WTC11 (cell line): ENCODE data around the gene HERC2. TPM values are rescaled to one million over a fixed set of nuclear protein-coding genes. Genes with fewer than 3 reads are reported as not detected.

ENCODE experiments used
- ATAC-seq: fragments of 200-7000 bp; cut with Tn5 transposase; 2 replicates; pipeline ENCODE4 v1.10.0; 2021; ENCODE audit warnings: mild to moderate bottlenecking, moderate library complexity
- CTCF ChIA-PET: fragments of 300-600 bp; sonication (Branson Sonifier 250); formaldehyde crosslinking; loops from one replicate; lab custom pipeline; 2021; ENCODE audit warnings: antibody characterized with exemption; lab: Charles Lee
- POLR2A ChIA-PET: fragments of 350-600 bp; sonication (Branson Sonifier 250); formaldehyde crosslinking; loops from one replicate; lab custom pipeline; 2021; ENCODE audit warnings: antibody characterized with exemption; lab: Charles Lee
- DNase-seq: peaks from one replicate; pipeline ENCODE4 v3.0.0; 2021; ENCODE audit warnings: low spot score
- H3K27ac Mint-ChIP-seq: 2 replicates; pipeline ENCODE4 v1.8.0; 2021; ENCODE audit warnings: mixed read lengths
- H3K27me3 Mint-ChIP-seq: 2 replicates; pipeline ENCODE4 v1.8.0; 2021; ENCODE audit warnings: low read depth, mild to moderate bottlenecking, moderate library complexity, mixed read lengths
- H3K36me3 Mint-ChIP-seq: 2 replicates; pipeline ENCODE4 v1.8.0; 2021; ENCODE audit warnings: mixed read lengths
- H3K4me1 Mint-ChIP-seq: 2 replicates; pipeline ENCODE4 v1.8.0; 2022; ENCODE audit warnings: mixed read lengths
- H3K4me3 Mint-ChIP-seq: 2 replicates; pipeline ENCODE4 v1.8.0; 2021; ENCODE audit warnings: mild to moderate bottlenecking, moderate library complexity, mixed read lengths
- H3K9me3 Mint-ChIP-seq: 2 replicates; pipeline ENCODE4 v1.8.0; 2021; ENCODE audit warnings: mixed read lengths
- ATF6 ChIP-seq: sonication (generic); formaldehyde crosslinking; IDR thresholded peaks from 2 replicates; pipeline ENCODE4 v1.8.1; 2023; ENCODE audit warnings: mild to moderate bottlenecking, missing genetic modification reagents
- CREB1 ChIP-seq: sonication (generic); formaldehyde crosslinking; IDR thresholded peaks from 2 replicates; pipeline ENCODE4 v1.8.0; 2023; ENCODE audit warnings: mild to moderate bottlenecking, missing genetic modification reagents
- ESRRA ChIP-seq: sonication (generic); formaldehyde crosslinking; IDR thresholded peaks from 2 replicates; pipeline ENCODE4 v1.8.1; 2022; ENCODE audit warnings: mild to moderate bottlenecking, missing genetic modification reagents, borderline replicate concordance
- FOXP1 ChIP-seq: sonication (generic); formaldehyde crosslinking; IDR thresholded peaks from 2 replicates; pipeline ENCODE4 v1.8.0; 2022; ENCODE audit warnings: missing genetic modification reagents, mild to moderate bottlenecking, moderate library complexity, borderline replicate concordance
- FOXP4 ChIP-seq: sonication (generic); formaldehyde crosslinking; IDR thresholded peaks from 2 replicates; pipeline ENCODE4 v1.8.0; 2022; ENCODE audit warnings: mild to moderate bottlenecking, missing genetic modification reagents
- IRF1 ChIP-seq: sonication (generic); formaldehyde crosslinking; IDR thresholded peaks from 2 replicates; pipeline ENCODE4 v1.8.0; 2023; ENCODE audit warnings: missing genetic modification reagents
- MAX ChIP-seq: sonication (generic); formaldehyde crosslinking; IDR thresholded peaks from 2 replicates; pipeline ENCODE4 v1.8.0; 2022; ENCODE audit warnings: mild to moderate bottlenecking, missing genetic modification reagents
- NFE2L1 ChIP-seq: sonication (generic); formaldehyde crosslinking; IDR thresholded peaks from 2 replicates; pipeline ENCODE4 v1.8.1; 2023; ENCODE audit warnings: missing genetic modification reagents
- NR1H2 ChIP-seq: sonication (generic); formaldehyde crosslinking; IDR thresholded peaks from 2 replicates; pipeline ENCODE4 v1.9.0; 2021; ENCODE audit warnings: mild to moderate bottlenecking, moderate library complexity, missing genetic modification reagents
- NR2C2 ChIP-seq: sonication (generic); formaldehyde crosslinking; IDR thresholded peaks from 2 replicates; pipeline ENCODE4 v1.8.0; 2022; ENCODE audit warnings: mild to moderate bottlenecking, missing genetic modification reagents
- RORB ChIP-seq: fragments of 250-450 bp; sonication (Bioruptor Pico); IDR thresholded peaks from 2 replicates; pipeline ENCODE4 v1.9.0; 2021; ENCODE audit warnings: mild to moderate bottlenecking
- SMAD3 ChIP-seq: sonication (generic); formaldehyde crosslinking; IDR thresholded peaks from 2 replicates; pipeline ENCODE4 v1.8.0; 2022; ENCODE audit warnings: missing genetic modification reagents, mild to moderate bottlenecking, borderline replicate concordance
- STAT6 ChIP-seq: sonication (generic); formaldehyde crosslinking; conservative IDR thresholded peaks from 2 replicates; pipeline ENCODE4 v1.8.1; 2023; ENCODE audit warnings: mild to moderate bottlenecking, low read depth, missing genetic modification reagents, moderate library complexity
- TCF7 ChIP-seq: sonication (generic); formaldehyde crosslinking; IDR thresholded peaks from 2 replicates; pipeline ENCODE4 v1.8.0; 2022; ENCODE audit warnings: mild to moderate bottlenecking, low read depth, missing genetic modification reagents, moderate library complexity
- TEAD1 ChIP-seq: sonication (generic); formaldehyde crosslinking; IDR thresholded peaks from 2 replicates; pipeline ENCODE4 v1.8.0; 2022; ENCODE audit warnings: mild to moderate bottlenecking, missing genetic modification reagents
- ZNF121 ChIP-seq: sonication (generic); formaldehyde crosslinking; IDR thresholded peaks from 2 replicates; pipeline ENCODE4 v1.8.0; 2023; ENCODE audit warnings: missing genetic modification reagents
- ZNF219 ChIP-seq: sonication (generic); formaldehyde crosslinking; IDR thresholded peaks from 2 replicates; pipeline ENCODE4 v1.8.0; 2023; ENCODE audit warnings: missing genetic modification reagents, mild to moderate bottlenecking, borderline replicate concordance
- ZNF317 ChIP-seq: sonication (generic); formaldehyde crosslinking; IDR thresholded peaks from 2 replicates; pipeline ENCODE4 v1.8.1; 2023; ENCODE audit warnings: low read depth, mild to moderate bottlenecking, moderate library complexity, missing genetic modification reagents, borderline replicate concordance
- ZNF423 ChIP-seq: fragments of 250-450 bp; sonication (Bioruptor Pico); IDR thresholded peaks from 2 replicates; pipeline ENCODE4 v2.1.2; 2022; ENCODE audit warnings: mild to moderate bottlenecking, moderate library complexity
- total RNA-seq: library from RNA; stranded (reverse); gene quantifications from 3 replicates; pipeline ENCODE4 v1.2.3, GENCODE V29; 2021
- TF ChIP-seq, protein P1 (sequence below): sonication (generic); formaldehyde crosslinking; IDR thresholded peaks from 2 replicates; pipeline ENCODE4 v1.8.1; 2023; ENCODE audit warnings: mild to moderate bottlenecking, missing genetic modification reagents, borderline replicate concordance
- TF ChIP-seq, protein P2 (sequence below): sonication (generic); formaldehyde crosslinking; IDR thresholded peaks from 2 replicates; pipeline ENCODE4 v1.8.1; 2023; ENCODE audit warnings: mild to moderate bottlenecking, missing genetic modification reagents, moderate library complexity
- TF ChIP-seq, protein P3 (sequence below): sonication (generic); formaldehyde crosslinking; IDR thresholded peaks from 2 replicates; pipeline ENCODE4 v1.8.1; 2023; ENCODE audit warnings: mild to moderate bottlenecking, missing genetic modification reagents
- TF ChIP-seq, protein P4 (sequence below): sonication (generic); formaldehyde crosslinking; conservative IDR thresholded peaks from 2 replicates; pipeline ENCODE4 v1.8.1; 2022; ENCODE audit warnings: mild to moderate bottlenecking, missing genetic modification reagents

The HERC2 gene
- total RNA-seq, 1 experiment from 2014 or later = 81.5 TPM

GRCh38 chr15:28271697-28272260 lies 50.2 kb downstream of the HERC2 start (continued):
- TF ChIP-seq, protein P1, sequence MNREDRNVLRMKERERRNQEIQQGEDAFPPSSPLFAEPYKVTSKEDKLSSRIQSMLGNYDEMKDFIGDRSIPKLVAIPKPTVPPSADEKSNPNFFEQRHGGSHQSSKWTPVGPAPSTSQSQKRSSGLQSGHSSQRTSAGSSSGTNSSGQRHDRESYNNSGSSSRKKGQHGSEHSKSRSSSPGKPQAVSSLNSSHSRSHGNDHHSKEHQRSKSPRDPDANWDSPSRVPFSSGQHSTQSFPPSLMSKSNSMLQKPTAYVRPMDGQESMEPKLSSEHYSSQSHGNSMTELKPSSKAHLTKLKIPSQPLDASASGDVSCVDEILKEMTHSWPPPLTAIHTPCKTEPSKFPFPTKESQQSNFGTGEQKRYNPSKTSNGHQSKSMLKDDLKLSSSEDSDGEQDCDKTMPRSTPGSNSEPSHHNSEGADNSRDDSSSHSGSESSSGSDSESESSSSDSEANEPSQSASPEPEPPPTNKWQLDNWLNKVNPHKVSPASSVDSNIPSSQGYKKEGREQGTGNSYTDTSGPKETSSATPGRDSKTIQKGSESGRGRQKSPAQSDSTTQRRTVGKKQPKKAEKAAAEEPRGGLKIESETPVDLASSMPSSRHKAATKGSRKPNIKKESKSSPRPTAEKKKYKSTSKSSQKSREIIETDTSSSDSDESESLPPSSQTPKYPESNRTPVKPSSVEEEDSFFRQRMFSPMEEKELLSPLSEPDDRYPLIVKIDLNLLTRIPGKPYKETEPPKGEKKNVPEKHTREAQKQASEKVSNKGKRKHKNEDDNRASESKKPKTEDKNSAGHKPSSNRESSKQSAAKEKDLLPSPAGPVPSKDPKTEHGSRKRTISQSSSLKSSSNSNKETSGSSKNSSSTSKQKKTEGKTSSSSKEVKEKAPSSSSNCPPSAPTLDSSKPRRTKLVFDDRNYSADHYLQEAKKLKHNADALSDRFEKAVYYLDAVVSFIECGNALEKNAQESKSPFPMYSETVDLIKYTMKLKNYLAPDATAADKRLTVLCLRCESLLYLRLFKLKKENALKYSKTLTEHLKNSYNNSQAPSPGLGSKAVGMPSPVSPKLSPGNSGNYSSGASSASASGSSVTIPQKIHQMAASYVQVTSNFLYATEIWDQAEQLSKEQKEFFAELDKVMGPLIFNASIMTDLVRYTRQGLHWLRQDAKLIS (CRISPR knock-in tag) = no peak
- TF ChIP-seq TEAD1 (CRISPR knock-in tag) (no peak), STAT6 (no peak), ATF6 (CRISPR knock-in tag) (no peak), TCF7 (no peak), ZNF423 (no peak)
- TF ChIP-seq, protein P2, sequence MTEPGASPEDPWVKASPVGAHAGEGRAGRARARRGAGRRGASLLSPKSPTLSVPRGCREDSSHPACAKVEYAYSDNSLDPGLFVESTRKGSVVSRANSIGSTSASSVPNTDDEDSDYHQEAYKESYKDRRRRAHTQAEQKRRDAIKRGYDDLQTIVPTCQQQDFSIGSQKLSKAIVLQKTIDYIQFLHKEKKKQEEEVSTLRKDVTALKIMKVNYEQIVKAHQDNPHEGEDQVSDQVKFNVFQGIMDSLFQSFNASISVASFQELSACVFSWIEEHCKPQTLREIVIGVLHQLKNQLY = no peak
- TF ChIP-seq, protein P3, sequence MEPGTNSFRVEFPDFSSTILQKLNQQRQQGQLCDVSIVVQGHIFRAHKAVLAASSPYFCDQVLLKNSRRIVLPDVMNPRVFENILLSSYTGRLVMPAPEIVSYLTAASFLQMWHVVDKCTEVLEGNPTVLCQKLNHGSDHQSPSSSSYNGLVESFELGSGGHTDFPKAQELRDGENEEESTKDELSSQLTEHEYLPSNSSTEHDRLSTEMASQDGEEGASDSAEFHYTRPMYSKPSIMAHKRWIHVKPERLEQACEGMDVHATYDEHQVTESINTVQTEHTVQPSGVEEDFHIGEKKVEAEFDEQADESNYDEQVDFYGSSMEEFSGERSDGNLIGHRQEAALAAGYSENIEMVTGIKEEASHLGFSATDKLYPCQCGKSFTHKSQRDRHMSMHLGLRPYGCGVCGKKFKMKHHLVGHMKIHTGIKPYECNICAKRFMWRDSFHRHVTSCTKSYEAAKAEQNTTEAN (CRISPR knock-in tag) = no peak
- TF ChIP-seq, protein P4, sequence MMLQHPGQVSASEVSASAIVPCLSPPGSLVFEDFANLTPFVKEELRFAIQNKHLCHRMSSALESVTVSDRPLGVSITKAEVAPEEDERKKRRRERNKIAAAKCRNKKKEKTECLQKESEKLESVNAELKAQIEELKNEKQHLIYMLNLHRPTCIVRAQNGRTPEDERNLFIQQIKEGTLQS (CRISPR knock-in tag) = no peak

- H3K4me3 Mint-ChIP-seq = no peak overlapping the region
- no peak for TF ChIP-seq ZNF317 (CRISPR knock-in tag)
- no peak for TF ChIP-seq ESRRA (CRISPR knock-in tag)
- TF ChIP-seq CREB1 = no peak
- TF ChIP-seq NR2C2 (CRISPR knock-in tag) = no peak
- TF ChIP-seq NFE2L1 (CRISPR knock-in tag) = no peak
- TF ChIP-seq FOXP4 (CRISPR knock-in tag) = no peak
- TF ChIP-seq NR1H2 (CRISPR knock-in tag) = no peak
- TF ChIP-seq IRF1 (CRISPR knock-in tag) = no peak
- no peak for TF ChIP-seq MAX (CRISPR knock-in tag)
- no peak for TF ChIP-seq FOXP1
- no peak for TF ChIP-seq ZNF121 (CRISPR knock-in tag)
- TF ChIP-seq ZNF219 (CRISPR knock-in tag) = no peak
- TF ChIP-seq ZNF423 = no peak
- no peak for TF ChIP-seq RORB (CRISPR knock-in tag)
- no peak for TF ChIP-seq SMAD3
These were observed 52.9 kb downstream of the HERC2 start for GRCh38 chr15:28269097-28269496.

More at GRCh38 chr15:28269097-28269496, 52.9 kb downstream of the HERC2 start:
- DNase-seq (no peak), ATAC-seq (no peak)
- Mint-ChIP-seq H3K27me3 (no peaks in the 10 kb centered on the region), H3K36me3 (peaks cover 73% of the 10 kb centered on the region), H3K4me1 (peaks cover 16% of the 10 kb centered on the region), H3K27ac (no peak overlapping the region), H3K9me3 (no peaks in the 10 kb centered on the region)
- CTCF ChIA-PET = no interaction called here
- POLR2A ChIA-PET = no interaction called here
